ENCODE results near the gene TIPARP.

DNA sequence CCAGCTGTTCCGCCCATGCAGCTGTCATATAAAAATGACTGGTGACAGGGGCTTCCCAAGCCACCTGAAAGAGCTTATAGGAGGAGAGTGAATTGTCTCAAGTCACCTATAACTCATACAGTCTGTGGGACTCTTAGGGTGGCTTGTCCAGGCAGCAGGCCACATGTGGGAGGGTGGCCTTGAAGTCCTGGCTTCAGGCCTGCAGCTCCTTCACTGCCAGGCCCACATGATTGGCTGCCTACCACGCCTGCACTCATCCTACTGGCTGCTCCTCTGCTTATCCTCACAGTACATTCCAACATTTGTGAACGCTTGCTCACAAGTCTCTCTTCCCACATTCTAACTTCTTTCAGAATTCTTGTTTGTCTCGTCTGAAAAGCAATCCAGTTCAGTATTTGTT, 41.1 kb upstream of the TIPARP start:
- TF ChIP-seq, protein P1, sequence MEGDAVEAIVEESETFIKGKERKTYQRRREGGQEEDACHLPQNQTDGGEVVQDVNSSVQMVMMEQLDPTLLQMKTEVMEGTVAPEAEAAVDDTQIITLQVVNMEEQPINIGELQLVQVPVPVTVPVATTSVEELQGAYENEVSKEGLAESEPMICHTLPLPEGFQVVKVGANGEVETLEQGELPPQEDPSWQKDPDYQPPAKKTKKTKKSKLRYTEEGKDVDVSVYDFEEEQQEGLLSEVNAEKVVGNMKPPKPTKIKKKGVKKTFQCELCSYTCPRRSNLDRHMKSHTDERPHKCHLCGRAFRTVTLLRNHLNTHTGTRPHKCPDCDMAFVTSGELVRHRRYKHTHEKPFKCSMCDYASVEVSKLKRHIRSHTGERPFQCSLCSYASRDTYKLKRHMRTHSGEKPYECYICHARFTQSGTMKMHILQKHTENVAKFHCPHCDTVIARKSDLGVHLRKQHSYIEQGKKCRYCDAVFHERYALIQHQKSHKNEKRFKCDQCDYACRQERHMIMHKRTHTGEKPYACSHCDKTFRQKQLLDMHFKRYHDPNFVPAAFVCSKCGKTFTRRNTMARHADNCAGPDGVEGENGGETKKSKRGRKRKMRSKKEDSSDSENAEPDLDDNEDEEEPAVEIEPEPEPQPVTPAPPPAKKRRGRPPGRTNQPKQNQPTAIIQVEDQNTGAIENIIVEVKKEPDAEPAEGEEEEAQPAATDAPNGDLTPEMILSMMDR (IDR thresholded peaks at IDR 0.05) = no peak
- no peak for TF ChIP-seq POLR2A (IDR thresholded peaks at IDR 0.05)

All from right lobe of liver (tissue), 4 donors.